Lung (tissue), 12 donors: ENCODE results near the gene MAPK12. TPM values are rescaled to one million over a fixed set of nuclear protein-coding genes. Genes with fewer than 3 reads are reported as not detected.

Experiments used
- ATAC-seq: fragments of 200-7000 bp; cut with Tn5 transposase; one replicate; pipeline ENCODE4 v1.9.1; 2020; ENCODE audit warnings: moderate number of reproducible peaks; ENCODE audit not compliant: insufficient read depth, low FRiP score
- DNase-seq, 3 donors: peaks; one replicate each; pipeline ENCODE4 v3.0.0-alpha.2; 2013 to 2017
- H3K27ac ChIP-seq, 2 donors: one replicate each; pipeline ENCODE4 v1.5.1; 2013; ENCODE audit warnings: mild to moderate bottlenecking in 2 of 2, moderate library complexity in 2 of 2, control low read depth in 1 of 2, inconsistent platforms in 1 of 2, low read depth in 1 of 2, low read length in 1 of 2
- H3K27me3 ChIP-seq, 3 donors: one replicate each; pipeline ENCODE4 v1.5.1; 2013; ENCODE audit warnings: low read length in 2 of 3; ENCODE audit not compliant: control insufficient read depth in 3 of 3, insufficient read depth in 3 of 3
- H3K36me3 ChIP-seq, 4 donors: one replicate each; pipeline ENCODE4 v1.5.1; 2013; ENCODE audit warnings: low read length in 4 of 4, mild to moderate bottlenecking in 1 of 4, moderate library complexity in 1 of 4; ENCODE audit not compliant: control insufficient read depth in 4 of 4, insufficient read depth in 4 of 4
- H3K4me1 ChIP-seq, 5 donors: one replicate each; pipeline ENCODE4 v1.5.1; 2013; ENCODE audit warnings: low read length in 5 of 5, mild to moderate bottlenecking in 2 of 5, moderate library complexity in 1 of 5; ENCODE audit not compliant: control insufficient read depth in 5 of 5, insufficient read depth in 5 of 5
- H3K4me3 ChIP-seq: one replicate; pipeline ENCODE4 v1.5.1; 2013; ENCODE audit warnings: mild to moderate bottlenecking, control low read depth, moderate library complexity
- H3K9ac ChIP-seq, 2 donors: one replicate each; pipeline ENCODE4 v1.5.1; 2013; ENCODE audit warnings: low read length in 2 of 2, control low read depth in 1 of 2; ENCODE audit not compliant: insufficient read depth in 1 of 2
- H3K9me3 ChIP-seq, 4 donors: one replicate each; pipeline ENCODE4 v1.5.1; 2013; ENCODE audit warnings: low read length in 3 of 4, mild to moderate bottlenecking in 1 of 4, moderate library complexity in 1 of 4; ENCODE audit not compliant: control insufficient read depth in 4 of 4, insufficient read depth in 3 of 4
- WGBS, 2 donors: extraction: QIAGEN DNeasy Blood & Tissue Kit; methylation state at CpG; one replicate each; pipeline ENCODE4 v1.1.7; 2013; 5-methylcytosine and 5-hydroxymethylcytosine counted together
- polyA plus RNA-seq, 2 donors: library from polyadenylated mRNA; stranded (reverse); fragments of 200-250 nt; gene quantifications; one replicate each; pipeline ENCODE4 v1.2.1, GENCODE V29; 2013
- total RNA-seq, 2 donors: library from RNA; depleted of rRNA in 1 of 2; stranded (reverse); fragments of >200 nt in 1 of 2; gene quantifications; one replicate each; pipeline ENCODE4 v1.2.1, GENCODE V29; 2014 to 2021
- TF ChIP-seq, protein P1 (sequence below): IDR thresholded peaks from 2 replicates; pipeline ENCODE4 v1.5.1; 2012; ENCODE audit warnings: mild to moderate bottlenecking; ENCODE audit errors: control extremely low read depth, extremely low read depth
- donor health status: control.
- donor health status: control.
- donor health status: Bipolar disorder and iron deficiency.
- donor health status: healthy.
- donor health status: DM: yes; HTN: yes; CAD: no.

MAPK12 gene
- total and polyA plus RNA-seq, 4 donors: 10.4 to 13.1 (median 11.9) TPM

- TF ChIP-seq, protein P1, sequence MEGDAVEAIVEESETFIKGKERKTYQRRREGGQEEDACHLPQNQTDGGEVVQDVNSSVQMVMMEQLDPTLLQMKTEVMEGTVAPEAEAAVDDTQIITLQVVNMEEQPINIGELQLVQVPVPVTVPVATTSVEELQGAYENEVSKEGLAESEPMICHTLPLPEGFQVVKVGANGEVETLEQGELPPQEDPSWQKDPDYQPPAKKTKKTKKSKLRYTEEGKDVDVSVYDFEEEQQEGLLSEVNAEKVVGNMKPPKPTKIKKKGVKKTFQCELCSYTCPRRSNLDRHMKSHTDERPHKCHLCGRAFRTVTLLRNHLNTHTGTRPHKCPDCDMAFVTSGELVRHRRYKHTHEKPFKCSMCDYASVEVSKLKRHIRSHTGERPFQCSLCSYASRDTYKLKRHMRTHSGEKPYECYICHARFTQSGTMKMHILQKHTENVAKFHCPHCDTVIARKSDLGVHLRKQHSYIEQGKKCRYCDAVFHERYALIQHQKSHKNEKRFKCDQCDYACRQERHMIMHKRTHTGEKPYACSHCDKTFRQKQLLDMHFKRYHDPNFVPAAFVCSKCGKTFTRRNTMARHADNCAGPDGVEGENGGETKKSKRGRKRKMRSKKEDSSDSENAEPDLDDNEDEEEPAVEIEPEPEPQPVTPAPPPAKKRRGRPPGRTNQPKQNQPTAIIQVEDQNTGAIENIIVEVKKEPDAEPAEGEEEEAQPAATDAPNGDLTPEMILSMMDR: no peak
- DNase-seq (no peak), ATAC-seq (no peak)
- H3K27ac ChIP-seq: no peak overlapping the region
- H3K27me3 ChIP-seq: no peaks in the 10 kb centered on the region
- 80 to 84% methylated on average over 17 of the region's 17 CpGs for WGBS, 2 donors
- H3K4me1 ChIP-seq: peaks cover 0 to 3% (median 0%) of the 10 kb centered on the region in 5 donors
- H3K4me3 ChIP-seq: no peak overlapping the region
- H3K9ac ChIP-seq: no peak overlapping the region
- no peaks in the 10 kb centered on the region for H3K9me3 ChIP-seq
- H3K36me3 ChIP-seq: peaks cover 18 to 66% (median 52%) of the 10 kb centered on the region in 4 donors
Measured at GRCh38 chr22:50215297-50216054, 46.0 kb downstream of the MAPK12 start.

DNA sequence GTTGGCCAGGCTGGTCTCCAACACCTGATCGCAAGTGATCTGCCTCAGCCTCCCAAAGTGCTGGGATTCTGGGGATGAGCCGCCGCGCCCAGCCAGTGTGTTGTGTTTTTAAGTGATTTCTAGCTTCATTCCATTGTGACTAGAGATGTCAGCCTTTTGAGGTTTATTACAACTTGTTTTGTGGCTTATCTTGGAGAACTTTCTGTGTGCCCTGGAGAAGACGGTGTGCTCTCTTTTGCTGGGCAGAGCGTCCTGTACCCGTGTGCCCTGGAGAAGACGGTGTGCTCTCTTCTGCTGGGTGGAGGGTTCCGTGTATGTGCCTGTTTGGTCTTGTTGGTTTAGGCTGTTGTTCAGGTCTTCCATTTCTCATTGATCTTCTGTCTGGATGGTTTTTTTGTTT, 48.2 kb downstream of the MAPK12 start:
- no peaks in the 10 kb centered on the region for H3K4me1 ChIP-seq
- no peaks in the 10 kb centered on the region for H3K9me3 ChIP-seq
- no peaks in the 10 kb centered on the region for H3K27me3 ChIP-seq
- peaks cover 17 to 64% (median 51%) of the 10 kb centered on the region in 4 donors for H3K36me3 ChIP-seq
- H3K4me3 ChIP-seq: no peak overlapping the region
- H3K9ac ChIP-seq: no peak overlapping the region
- no peak for ATAC-seq
- WGBS, 2 donors: 93 to 98% methylated on average over 9 of the region's 9 CpGs
- H3K27ac ChIP-seq: no peak overlapping the region
- TF ChIP-seq, protein P1: no peak
- no peak for DNase-seq

- H3K36me3 ChIP-seq: peaks cover 9 to 51% (median 48%) of the 10 kb centered on the region in 4 donors
- no peak for DNase-seq
- no peaks in the 10 kb centered on the region for H3K27me3 ChIP-seq
- WGBS, 2 donors: 93 to 95% methylated on average over 14 of the region's 14 CpGs
- no peaks in the 10 kb centered on the region for H3K9me3 ChIP-seq
- TF ChIP-seq, protein P1: no peak
- no peak overlapping the region for H3K4me3 ChIP-seq
- peaks cover 0 to 2% (median 0%) of the 10 kb centered on the region in 5 donors for H3K4me1 ChIP-seq
- H3K27ac ChIP-seq: no peak overlapping the region
- no peak overlapping the region for H3K9ac ChIP-seq
- no peak for ATAC-seq
Measured at GRCh38 chr22:50211147-50211546, 50.3 kb downstream of the MAPK12 start.
